ENCODE data around the gene ARHGEF16.

GRCh38 chr1:3525551-3526482 is 71.4 kb downstream of the ARHGEF16 start:
- TF ChIP-seq TEAD4 (CRISPR knock-in tag; IDR thresholded peaks at IDR 0.05) (no peak), CTCF (IDR thresholded peaks at IDR 0.05) (no peak), FOXP4 (CRISPR knock-in tag; IDR thresholded peaks at IDR 0.05) (no peak), ZMAT4 (CRISPR knock-in tag; IDR thresholded peaks at IDR 0.05) (no peak), MAX (CRISPR knock-in tag; IDR thresholded peaks at IDR 0.05) (no peak), KAT7 (CRISPR knock-in tag; IDR thresholded peaks at IDR 0.05; ENCODE audit: borderline replicate concordance) (no peak), SP1 (CRISPR knock-in tag; conservative IDR thresholded peaks at IDR 0.05) (no peak)

All from WTC11 (cell line).